H9 (cell line): ENCODE measurements around the gene SLC9A9. TPM values are rescaled to one million over a fixed set of nuclear protein-coding genes. Genes with fewer than 3 reads are reported as not detected.

ENCODE experiments used
- DNase-seq: peaks from one replicate; pipeline ENCODE4 v3.0.0-alpha.2; 2017
- H2AFZ ChIP-seq: one replicate; pipeline ENCODE4 v1.6.1; 2013; ENCODE audit warnings: mild to moderate bottlenecking, low read length, control low read depth, moderate library complexity
- H2AK5ac ChIP-seq: 2 replicates; pipeline ENCODE4 v1.6.1; 2013; ENCODE audit warnings: low read length, control low read depth, mixed read lengths; ENCODE audit not compliant: insufficient read length
- H2BK120ac ChIP-seq: one replicate; pipeline ENCODE4 v1.6.1; 2013; ENCODE audit warnings: low read depth, mild to moderate bottlenecking, low read length, control low read depth, inconsistent platforms; ENCODE audit not compliant: poor library complexity, severe bottlenecking
- H2BK12ac ChIP-seq: 2 replicates; pipeline ENCODE4 v1.6.1; 2013; ENCODE audit warnings: low read length, control low read depth, mixed read lengths, low read depth; ENCODE audit not compliant: insufficient read length
- H2BK15ac ChIP-seq: 2 replicates; pipeline ENCODE4 v1.6.1; 2013; ENCODE audit warnings: low read depth, low read length, control low read depth
- H2BK20ac ChIP-seq: one replicate; pipeline ENCODE4 v1.6.1; 2013; ENCODE audit warnings: low read depth, mild to moderate bottlenecking, low read length, control low read depth, inconsistent platforms; ENCODE audit not compliant: poor library complexity, severe bottlenecking
- H2BK5ac ChIP-seq: 2 replicates; pipeline ENCODE4 v1.6.1; 2013; ENCODE audit warnings: low read length, control low read depth, mixed read lengths; ENCODE audit not compliant: insufficient read length
- H3K14ac ChIP-seq: 2 replicates; pipeline ENCODE4 v1.6.1; 2013; ENCODE audit warnings: low read length, control low read depth; ENCODE audit not compliant: insufficient read depth
- H3K18ac ChIP-seq: 2 replicates; pipeline ENCODE4 v1.6.1; 2013; ENCODE audit warnings: low read depth, mild to moderate bottlenecking, mixed read lengths, low read length, control low read depth; ENCODE audit not compliant: insufficient read length
- H3K23ac ChIP-seq: 2 replicates; pipeline ENCODE4 v1.6.1; 2013; ENCODE audit warnings: low read length, control low read depth, mixed read lengths, low read depth; ENCODE audit not compliant: insufficient read length
- H3K23me2 ChIP-seq: 2 replicates; pipeline ENCODE4 v1.6.1; 2013; ENCODE audit warnings: low read depth, mild to moderate bottlenecking, mixed read lengths, low read length, control low read depth; ENCODE audit not compliant: insufficient read length, poor library complexity, severe bottlenecking
- H3K27ac ChIP-seq: 2 replicates; pipeline ENCODE4 v1.5.1; 2013; ENCODE audit warnings: low read length, control low read depth, mixed read lengths, low read depth; ENCODE audit not compliant: insufficient read length
- H3K27me3 ChIP-seq: 2 replicates; pipeline ENCODE4 v1.6.1; 2013; ENCODE audit warnings: low read length, control low read depth, inconsistent platforms; ENCODE audit not compliant: insufficient read depth
- H3K4ac ChIP-seq: 2 replicates; pipeline ENCODE4 v1.6.1; 2013; ENCODE audit warnings: low read depth, mild to moderate bottlenecking, control low read depth, inconsistent platforms, low read length, moderate library complexity
- H3K4me1 ChIP-seq: 2 replicates; pipeline ENCODE4 v1.6.1; 2013; ENCODE audit warnings: low read length, control low read depth, inconsistent platforms; ENCODE audit not compliant: insufficient read depth
- H3K4me2 ChIP-seq: 2 replicates; pipeline ENCODE4 v1.6.1; 2013; ENCODE audit warnings: low read length, control low read depth, mixed read lengths; ENCODE audit not compliant: insufficient read length, insufficient read depth
- H3K56ac ChIP-seq: 2 replicates; pipeline ENCODE4 v1.6.1; 2013; ENCODE audit warnings: low read depth, mild to moderate bottlenecking, mixed read lengths, low read length, control low read depth; ENCODE audit not compliant: insufficient read length
- H3K79me1 ChIP-seq: 2 replicates; pipeline ENCODE4 v1.6.1; 2013; ENCODE audit warnings: low read depth, mild to moderate bottlenecking, moderate library complexity, low read length, control low read depth, inconsistent platforms; ENCODE audit not compliant: insufficient read depth, poor library complexity, severe bottlenecking
- H3K79me2 ChIP-seq: 2 replicates; pipeline ENCODE4 v1.6.1; 2013; ENCODE audit warnings: low read length, control low read depth, inconsistent platforms; ENCODE audit not compliant: insufficient read depth
- H3K9ac ChIP-seq: 2 replicates; pipeline ENCODE4 v1.6.1; 2013; ENCODE audit warnings: low read length, control low read depth, mixed read lengths; ENCODE audit not compliant: insufficient read length; ENCODE audit errors: extremely low read depth
- H3K9me3 ChIP-seq: one replicate; pipeline ENCODE4 v1.6.1; 2013; ENCODE audit warnings: low read depth, low read length, inconsistent platforms; ENCODE audit not compliant: control insufficient read depth
- H3T11ph ChIP-seq: one replicate; pipeline ENCODE4 v1.6.1; 2013; ENCODE audit warnings: mild to moderate bottlenecking, low read length, control low read depth, inconsistent platforms
- H4K20me1 ChIP-seq: one replicate; pipeline ENCODE4 v1.6.1; 2013; ENCODE audit not compliant: control insufficient read depth, insufficient read length, insufficient read depth
- H4K5ac ChIP-seq: 2 replicates; pipeline ENCODE4 v1.6.1; 2013; ENCODE audit warnings: low read depth, mild to moderate bottlenecking, mixed read lengths, low read length, control low read depth; ENCODE audit not compliant: insufficient read length
- H4K8ac ChIP-seq: replicated peaks from 2 replicates; pipeline ENCODE4 v1.6.1; 2013; ENCODE audit warnings: low read length, control low read depth, mixed read lengths, low read depth; ENCODE audit not compliant: insufficient read length
- H4K91ac ChIP-seq: 2 replicates; pipeline ENCODE4 v1.6.1; 2013; ENCODE audit warnings: low read depth, mild to moderate bottlenecking, moderate library complexity, mixed read lengths, low read length, control low read depth; ENCODE audit not compliant: insufficient read length
- H3K27ac Mint-ChIP-seq, 3 experiments: 2 replicates in 2 of 3; 3 replicates in 1 of 3; pipeline ENCODE4 v1.8.0; 2020 to 2021; ENCODE audit warnings: mixed read lengths in 3 of 3, mild to moderate bottlenecking in 1 of 3, moderate library complexity in 1 of 3
- H3K27me3 Mint-ChIP-seq: 2 replicates; pipeline ENCODE4 v1.8.0; 2021; ENCODE audit warnings: low read depth, mild to moderate bottlenecking, moderate library complexity, mixed read lengths
- H3K36me3 Mint-ChIP-seq, 3 experiments: 2 replicates in 2 of 3; 3 replicates in 1 of 3; pipeline ENCODE4 v1.8.0; 2020 to 2021; ENCODE audit warnings: low read depth in 3 of 3, mixed read lengths in 3 of 3; ENCODE audit not compliant: insufficient read depth in 1 of 3
- H3K4me1 Mint-ChIP-seq, 2 experiments: 2 replicates each; pipeline ENCODE4 v1.8.0; 2020; ENCODE audit warnings: mixed read lengths in 2 of 2
- H3K4me3 Mint-ChIP-seq, 2 experiments: 2 replicates in 1 of 2; 3 replicates in 1 of 2; pipeline ENCODE4 v1.8.0; 2020 to 2021; ENCODE audit warnings: mild to moderate bottlenecking in 2 of 2, mixed read lengths in 2 of 2, moderate library complexity in 1 of 2
- H3K9me3 Mint-ChIP-seq, 2 experiments: 2 replicates in 1 of 2; 3 replicates in 1 of 2; pipeline ENCODE4 v1.8.0; 2020; ENCODE audit warnings: mild to moderate bottlenecking in 2 of 2, mixed read lengths in 2 of 2, moderate library complexity in 1 of 2
- CTCF ChIP-seq: fragments of 200-600 bp; sonication (generic); conservative IDR thresholded peaks from 3 replicates; pipeline ENCODE4 v1.8.0; 2021; ENCODE audit warnings: antibody characterized with exemption, mild to moderate bottlenecking
- WGBS: extraction: QIAGEN DNeasy Blood & Tissue Kit; methylation state at CpG from one replicate; pipeline ENCODE4 v1.1.7; 2013; ENCODE audit warnings: missing lambda C conversion rate, low lambda C conversion rate, mixed read lengths; ENCODE audit not compliant: insufficient read length; ENCODE audit errors: extremely low coverage; 5-methylcytosine and 5-hydroxymethylcytosine counted together
- total RNA-seq: library from RNA; stranded (reverse); gene quantifications from 2 replicates; pipeline ENCODE4 v1.2.1, GENCODE V29; 2021

Gene SLC9A9
- total RNA-seq, 1 experiment from 2014 or later = 0.35 TPM

GRCh38 chr3:143601723-143602484 lies 246.4 kb downstream of the SLC9A9 start:
- H3K27me3 Mint-ChIP-seq = no peaks in the 10 kb centered on the region
- no peak overlapping the region for H4K8ac ChIP-seq
- no peak overlapping the region for H4K91ac ChIP-seq
- H3K56ac ChIP-seq = no peak overlapping the region
- no peak overlapping the region for H2BK20ac ChIP-seq
- peaks cover 9% of the 10 kb centered on the region; the same call in 1 of the 2 replicates for H3K4me1 ChIP-seq
- WGBS = no CpG with 5 or more reads among the region's 6 CpGs
- no peak overlapping the region; the same call in 1 of the 2 replicates for H3K14ac ChIP-seq
- H2BK12ac ChIP-seq = no peak overlapping the region
- no peak overlapping the region for H4K5ac ChIP-seq
- H3K23me2 ChIP-seq = no peaks in the 10 kb centered on the region
- no peak overlapping the region for H3T11ph ChIP-seq
- H2BK15ac ChIP-seq = no peak overlapping the region
- H4K20me1 ChIP-seq = no peaks in the 10 kb centered on the region
- H3K79me1 ChIP-seq = no peaks in the 10 kb centered on the region
- H2BK120ac ChIP-seq = no peak overlapping the region
- H2AK5ac ChIP-seq = no peak overlapping the region
- H3K4me3 Mint-ChIP-seq = no peak overlapping the region; a peak in 1 of 5 replicates
- H3K9ac ChIP-seq = no peak overlapping the region
- H3K27ac Mint-ChIP-seq = peak overlapping the region in 1 of 3 experiments; percentile 47; a peak in 2 of 7 replicates
- peak; percentile 28 for DNase-seq
- H3K36me3 Mint-ChIP-seq = no peaks in the 10 kb centered on the region
- no peak overlapping the region for H2BK5ac ChIP-seq
- H2AFZ ChIP-seq = no peak overlapping the region
- no peak overlapping the region for H3K4me2 ChIP-seq
- no peak overlapping the region for H3K23ac ChIP-seq
- H3K18ac ChIP-seq = no peak overlapping the region
- no peak for TF ChIP-seq CTCF
- H3K27ac ChIP-seq = no peak overlapping the region
- no peak overlapping the region for H3K4ac ChIP-seq
- H3K79me2 ChIP-seq = no peaks in the 10 kb centered on the region; the same call in 1 of the 2 replicates
- H3K27me3 ChIP-seq = no peaks in the 10 kb centered on the region
- H3K9me3 Mint-ChIP-seq = no peaks in the 10 kb centered on the region
- H3K9me3 ChIP-seq = no peaks in the 10 kb centered on the region
- H3K4me1 Mint-ChIP-seq = peaks cover 41 to 44% of the 10 kb centered on the region in 2 experiments
